Mesendoderm (in vitro differentiated cells): ENCODE results near the gene ZFY.
A peak's percentile ranks its signal among the peaks of the same experiment; 100 is the strongest.

ENCODE experiments used
- DNase-seq: peaks from one replicate; pipeline ENCODE4 v3.0.0; 2013
- H2AK5ac ChIP-seq: 2 replicates; pipeline ENCODE4 v1.6.1; 2013; ENCODE audit warnings: low read length, inconsistent platforms
- H2BK120ac ChIP-seq: 2 replicates; pipeline ENCODE4 v1.6.1; 2013; ENCODE audit warnings: low read depth, mild to moderate bottlenecking, low read length, moderate library complexity, mixed read lengths
- H2BK15ac ChIP-seq: replicated peaks from 2 replicates; pipeline ENCODE4 v1.6.1; 2013; ENCODE audit warnings: low read depth, mild to moderate bottlenecking, moderate library complexity
- H2BK5ac ChIP-seq: 2 replicates; pipeline ENCODE4 v1.6.1; 2013; ENCODE audit warnings: low read length, inconsistent platforms
- H3K18ac ChIP-seq: 2 replicates; pipeline ENCODE4 v1.6.1; 2013; ENCODE audit warnings: mild to moderate bottlenecking, low read length, mixed read lengths
- H3K23ac ChIP-seq: one replicate; pipeline ENCODE4 v1.6.1; 2013; ENCODE audit warnings: low read length
- H3K27ac ChIP-seq: 2 replicates; pipeline ENCODE4 v1.5.1; 2013; ENCODE audit warnings: low read depth, mild to moderate bottlenecking, inconsistent platforms, low read length, moderate library complexity
- H3K27me3 ChIP-seq: 2 replicates; pipeline ENCODE4 v1.6.1; 2013; ENCODE audit warnings: low read length, control low read depth, mild to moderate bottlenecking, inconsistent platforms; ENCODE audit not compliant: insufficient read depth, poor library complexity
- H3K36me3 ChIP-seq: 2 replicates; pipeline ENCODE4 v1.6.1; 2013; ENCODE audit warnings: low read length, inconsistent platforms; ENCODE audit not compliant: control insufficient read depth, insufficient read depth
- H3K4ac ChIP-seq: one replicate; pipeline ENCODE4 v1.6.1; 2013; ENCODE audit warnings: low read depth, mild to moderate bottlenecking, low read length, moderate library complexity
- H3K4me1 ChIP-seq: 2 replicates; pipeline ENCODE4 v1.6.1; 2013; ENCODE audit warnings: low read depth, low read length, inconsistent platforms; ENCODE audit not compliant: control insufficient read depth
- H3K4me2 ChIP-seq: 2 replicates; pipeline ENCODE4 v1.6.1; 2013; ENCODE audit warnings: low read length
- H3K4me3 ChIP-seq: 2 replicates; pipeline ENCODE4 v1.5.1; 2013; ENCODE audit warnings: mild to moderate bottlenecking, low read length
- H3K56ac ChIP-seq: one replicate; pipeline ENCODE4 v1.6.1; 2013; ENCODE audit warnings: low read length
- H3K79me1 ChIP-seq: 2 replicates; pipeline ENCODE4 v1.6.1; 2013; ENCODE audit warnings: low read length, inconsistent platforms
- H3K79me2 ChIP-seq: 2 replicates; pipeline ENCODE4 v1.6.1; 2013; ENCODE audit warnings: mild to moderate bottlenecking, low read length; ENCODE audit not compliant: control insufficient read depth, insufficient read depth
- H3K9ac ChIP-seq: 2 replicates; pipeline ENCODE4 v1.6.1; 2013; ENCODE audit warnings: low read length, inconsistent platforms
- H4K5ac ChIP-seq: one replicate; pipeline ENCODE4 v1.6.1; 2013; ENCODE audit warnings: low read length
- H4K8ac ChIP-seq: one replicate; pipeline ENCODE4 v1.6.1; 2013; ENCODE audit warnings: low read depth, mild to moderate bottlenecking, control low read depth, low read length, moderate library complexity
- whole genome bisulfite sequencing: extraction: QIAGEN DNeasy Blood & Tissue Kit; methylation state at CpG from one replicate; pipeline ENCODE4 v1.1.7; 2013; ENCODE audit warnings: low lambda C conversion rate, missing lambda C conversion rate; ENCODE audit not compliant: insufficient coverage; ENCODE audit errors: extremely low coverage; 5-methylcytosine and 5-hydroxymethylcytosine counted together

Gene ZFY

DNA sequence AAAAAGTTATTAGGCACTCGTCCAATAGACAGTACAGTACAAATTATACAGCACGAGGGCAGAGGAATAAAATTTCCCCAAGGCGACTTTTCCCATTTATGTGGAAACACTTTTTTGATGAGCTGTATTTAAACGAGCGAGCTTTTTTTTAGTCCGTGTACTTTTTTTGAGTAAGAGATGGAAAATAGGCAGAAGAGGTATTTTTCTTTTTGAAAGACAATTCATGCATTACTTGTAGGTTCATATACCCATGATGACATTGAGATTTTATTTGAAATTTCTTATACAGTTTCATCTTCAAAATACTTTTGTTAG is 1.2 kb downstream of the ZFY start:
- H3K4ac ChIP-seq = no peak overlapping the region
- no peak for DNase-seq
- no peaks in the 10 kb centered on the region for H3K4me1 ChIP-seq
- peak overlapping the region; percentile 58 for H3K4me3 ChIP-seq
- H3K79me2 ChIP-seq = peaks cover 24% of the 10 kb centered on the region
- H2BK15ac ChIP-seq = no peak overlapping the region
- no peak overlapping the region for H4K5ac ChIP-seq
- peak overlapping the region; percentile 83 for H3K9ac ChIP-seq
- WGBS = no CpG with 5 or more reads among the region's 6 CpGs
- peak overlapping the region; percentile 52 for H3K4me2 ChIP-seq
- H2BK120ac ChIP-seq = no peak overlapping the region
- H2BK5ac ChIP-seq = no peak overlapping the region
- no peaks in the 10 kb centered on the region for H3K36me3 ChIP-seq
- peak overlapping the region; percentile 39 for H3K18ac ChIP-seq
- peak overlapping the region; percentile 81 for H3K56ac ChIP-seq
- H3K23ac ChIP-seq = no peak overlapping the region
- H3K27me3 ChIP-seq = no peaks in the 10 kb centered on the region
- no peak overlapping the region for H4K8ac ChIP-seq
- no peak overlapping the region for H2AK5ac ChIP-seq
- no peak overlapping the region for H3K27ac ChIP-seq
- H3K79me1 ChIP-seq = no peaks in the 10 kb centered on the region

DNA sequence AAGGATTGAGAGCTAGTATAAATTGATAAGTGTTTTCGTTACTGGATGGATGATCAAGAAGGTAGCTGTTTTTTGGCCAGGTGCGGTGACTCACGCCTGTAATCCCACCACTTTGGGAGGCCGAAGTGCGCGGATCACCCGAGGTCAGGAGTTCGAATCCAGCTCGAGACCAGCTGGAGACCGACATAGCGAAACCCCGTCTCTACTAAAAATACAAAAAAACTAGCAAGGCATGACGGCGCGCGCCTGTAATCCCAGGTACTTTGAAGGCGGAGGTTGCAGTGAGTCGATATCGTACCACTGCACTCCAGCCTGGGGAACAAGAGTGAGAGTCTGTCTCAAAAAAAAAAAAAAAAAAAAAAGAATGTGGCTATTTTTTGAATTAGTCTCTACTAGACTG is 2.0 kb downstream of the ZFY start:
- Histone ChIP-seq H3K18ac (no peak overlapping the region), H3K4me3 (no peak overlapping the region), H3K79me1 (no peaks in the 10 kb centered on the region), H3K27ac (no peak overlapping the region), H2AK5ac (no peak overlapping the region), H3K56ac (peak overlapping the region; percentile 76), H3K79me2 (peaks cover 31% of the 10 kb centered on the region), H3K23ac (no peak overlapping the region), H3K27me3 (no peaks in the 10 kb centered on the region), H3K9ac (peak overlapping the region; percentile 83), H4K5ac (no peak overlapping the region), H2BK5ac (no peak overlapping the region), H3K36me3 (no peaks in the 10 kb centered on the region), H2BK15ac (no peak overlapping the region), H4K8ac (no peak overlapping the region), H3K4me1 (no peaks in the 10 kb centered on the region), H3K4me2 (no peak overlapping the region), H2BK120ac (no peak overlapping the region), H3K4ac (no peak overlapping the region)
- no peak for DNase-seq
- WGBS = no CpG with 5 or more reads among the region's 19 CpGs

DNA sequence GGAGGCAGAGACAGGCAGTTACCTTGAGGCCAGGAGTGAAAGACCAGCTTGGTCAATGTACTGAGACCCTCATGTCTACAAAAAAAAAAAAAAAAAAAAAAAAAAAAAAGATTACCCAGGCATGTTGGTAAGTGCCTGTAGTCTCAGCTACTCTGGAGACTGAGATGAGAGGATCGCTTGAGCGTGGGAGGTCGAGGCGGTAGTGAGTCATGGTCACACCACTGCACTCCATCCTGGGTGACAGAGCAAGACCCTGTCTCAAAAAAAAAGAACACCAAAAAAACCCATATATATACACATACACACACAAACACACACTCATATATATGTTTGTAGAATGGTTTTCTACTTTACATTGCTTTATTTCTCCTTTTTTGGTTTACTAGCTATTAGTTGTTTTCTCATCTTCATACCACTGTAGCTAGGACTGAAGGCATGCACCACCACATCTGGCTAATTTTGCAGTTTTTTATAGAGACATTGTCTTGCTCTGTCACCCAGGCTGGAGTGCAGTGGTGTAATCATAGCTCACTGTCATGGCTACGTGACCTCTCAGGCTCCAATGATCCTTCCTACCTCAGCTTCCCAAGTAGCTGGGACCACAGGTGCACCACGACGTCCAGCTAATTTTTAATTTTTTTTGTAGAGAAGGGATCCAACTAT is 14.5 kb downstream of the ZFY start:
- Histone ChIP-seq H3K4me1 (no peaks in the 10 kb centered on the region), H2BK15ac (no peak overlapping the region), H2BK120ac (no peak overlapping the region), H2AK5ac (no peak overlapping the region), H3K4me3 (no peak overlapping the region), H3K56ac (no peak overlapping the region), H4K8ac (no peak overlapping the region), H3K27ac (no peak overlapping the region), H3K79me1 (no peaks in the 10 kb centered on the region), H3K36me3 (no peaks in the 10 kb centered on the region), H3K27me3 (no peaks in the 10 kb centered on the region), H3K79me2 (peaks cover 22% of the 10 kb centered on the region), H3K9ac (no peak overlapping the region), H3K4me2 (no peak overlapping the region), H4K5ac (no peak overlapping the region), H3K23ac (no peak overlapping the region), H2BK5ac (no peak overlapping the region), H3K4ac (no peak overlapping the region), H3K18ac (no peak overlapping the region)
- WGBS = no CpG with 5 or more reads among the region's 7 CpGs
- DNase-seq = no peak

DNA sequence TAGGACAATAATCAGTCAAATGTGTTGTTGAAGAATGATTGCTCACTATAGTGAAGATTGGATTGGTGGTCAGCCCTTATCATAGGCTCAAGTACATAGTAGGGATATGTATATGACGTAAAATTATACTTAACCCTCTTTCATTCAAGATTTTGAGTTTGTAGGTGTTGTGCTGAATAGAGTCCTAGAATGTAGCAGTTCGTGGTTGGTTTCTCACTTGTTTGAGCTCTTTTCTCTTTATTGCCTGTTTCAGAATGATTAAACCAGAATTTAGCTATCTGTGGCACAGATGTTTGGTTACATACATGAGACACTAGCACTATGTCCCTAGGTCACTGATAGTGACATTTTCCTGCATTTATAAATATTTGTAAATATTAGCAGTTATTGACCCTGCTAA is 15.5 kb downstream of the ZFY start:
- no CpG with 5 or more reads among the region's 2 CpGs for WGBS
- Histone ChIP-seq H3K4me2 (no peak overlapping the region), H3K9ac (no peak overlapping the region), H4K8ac (no peak overlapping the region), H3K79me2 (peaks cover 17% of the 10 kb centered on the region), H3K4me3 (no peak overlapping the region), H2BK15ac (no peak overlapping the region), H3K27ac (no peak overlapping the region), H3K79me1 (no peaks in the 10 kb centered on the region), H3K56ac (no peak overlapping the region), H2BK120ac (no peak overlapping the region), H3K23ac (no peak overlapping the region), H3K4ac (no peak overlapping the region), H2BK5ac (no peak overlapping the region), H3K18ac (no peak overlapping the region), H3K4me1 (no peaks in the 10 kb centered on the region), H3K27me3 (no peaks in the 10 kb centered on the region), H3K36me3 (no peaks in the 10 kb centered on the region), H2AK5ac (no peak overlapping the region), H4K5ac (no peak overlapping the region)
- no peak for DNase-seq

DNA sequence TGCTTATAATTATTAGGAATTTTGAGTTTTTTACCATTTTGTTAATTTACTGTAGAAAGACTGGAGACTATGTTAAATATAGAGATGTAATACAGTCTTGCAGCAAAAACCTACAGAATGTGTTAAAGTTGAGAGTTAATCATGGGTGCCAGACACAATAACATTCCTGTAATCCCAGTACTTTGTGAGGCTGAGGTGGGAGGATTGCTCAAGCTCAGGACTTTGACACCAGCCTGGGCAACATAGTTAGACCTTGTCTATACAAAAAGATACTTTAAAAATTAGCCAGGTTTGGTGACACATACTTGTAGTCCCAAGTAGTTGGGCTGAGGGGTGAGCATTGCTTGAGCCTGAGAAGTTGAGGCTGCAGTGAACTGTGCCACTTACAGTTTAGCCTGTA is 17.7 kb downstream of the ZFY start:
- Histone ChIP-seq H3K18ac (no peak overlapping the region), H3K56ac (peak overlapping the region; percentile 34), H2AK5ac (no peak overlapping the region)

DNA sequence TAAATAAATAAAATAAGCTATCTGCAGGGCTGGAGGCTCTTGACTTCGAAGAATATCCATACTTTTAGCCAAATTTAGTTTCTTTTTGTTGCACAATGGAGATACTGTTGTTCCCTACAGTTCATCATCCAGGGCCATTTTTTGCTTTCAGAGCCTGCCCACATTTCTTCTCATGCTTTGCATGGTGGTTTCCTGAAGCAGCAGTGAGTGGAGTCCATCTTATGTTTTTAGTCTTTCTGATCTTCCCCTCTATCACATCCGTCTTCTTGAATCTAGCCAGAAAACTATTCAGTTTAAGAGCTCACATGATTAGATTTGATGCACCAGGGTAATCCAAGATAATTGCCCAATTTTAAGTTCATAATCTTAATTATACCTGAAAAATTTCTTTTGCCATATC is 19.6 kb downstream of the ZFY start:
- Histone ChIP-seq H2BK120ac (no peak overlapping the region), H2AK5ac (no peak overlapping the region), H3K4me3 (no peak overlapping the region), H3K23ac (no peak overlapping the region), H3K4me2 (no peak overlapping the region), H4K5ac (no peak overlapping the region), H3K56ac (no peak overlapping the region), H3K79me1 (no peaks in the 10 kb centered on the region), H2BK15ac (no peak overlapping the region), H3K27me3 (no peaks in the 10 kb centered on the region), H4K8ac (no peak overlapping the region), H3K27ac (no peak overlapping the region), H3K9ac (no peak overlapping the region), H3K79me2 (peaks cover 13% of the 10 kb centered on the region), H2BK5ac (no peak overlapping the region), H3K18ac (no peak overlapping the region), H3K4me1 (no peaks in the 10 kb centered on the region), H3K36me3 (no peaks in the 10 kb centered on the region), H3K4ac (no peak overlapping the region)
- no peak for DNase-seq
- no CpG with 5 or more reads among the region's 2 CpGs for WGBS

More for the DNA sequence above, 17.7 kb downstream of the ZFY start:
- H3K79me1 ChIP-seq = no peaks in the 10 kb centered on the region
- no peaks in the 10 kb centered on the region for H3K27me3 ChIP-seq
- no peak overlapping the region for H4K8ac ChIP-seq
- H3K36me3 ChIP-seq = no peaks in the 10 kb centered on the region
- H3K4me2 ChIP-seq = no peak overlapping the region
- H3K4ac ChIP-seq = no peak overlapping the region
- H3K9ac ChIP-seq = no peak overlapping the region
- DNase-seq = peak; percentile 63
- no peak overlapping the region for H3K4me3 ChIP-seq
- no peaks in the 10 kb centered on the region for H3K4me1 ChIP-seq
- no peak overlapping the region for H3K23ac ChIP-seq
- no peak overlapping the region for H2BK15ac ChIP-seq
- no peak overlapping the region for H2BK120ac ChIP-seq
- peaks cover 17% of the 10 kb centered on the region for H3K79me2 ChIP-seq
- no peak overlapping the region for H2BK5ac ChIP-seq
- H3K27ac ChIP-seq = no peak overlapping the region
- H4K5ac ChIP-seq = no peak overlapping the region
